ENCODE data around the gene PDGFA. TPM values are rescaled to one million over a fixed set of nuclear protein-coding genes. Genes with fewer than 3 reads are reported as not detected.

Gene PDGFA
- total RNA-seq, 4 donors from 2014 or later, result 3.6 to 6.6 (median 4.9) TPM

GRCh38 chr7:450036-450435 is 69.6 kb downstream of the PDGFA start:
- no peak for TF ChIP-seq CTCF (IDR thresholded peaks at IDR 0.05; ENCODE audit: low read depth)

- TF ChIP-seq CTCF (IDR thresholded peaks at IDR 0.05; ENCODE audit: low read depth), result no peak
These were observed 70.2 kb downstream of the PDGFA start for GRCh38 chr7:449324-450019.

- no peak for TF ChIP-seq CTCF (IDR thresholded peaks at IDR 0.05; ENCODE audit: low read depth)
These were observed 72.1 kb downstream of the PDGFA start for GRCh38 chr7:447523-447922.

Other genes with a start within 250 kb of the PDGFA start
- not detected for gene FOXL3, start 229.7 kb downstream of the PDGFA start, total RNA-seq
- gene DNAAF5, start 206.9 kb upstream of the PDGFA start, total RNA-seq, result 10 to 100 TPM; 11.2 to 19.4 (median 12.8) TPM
- 10 to 100 TPM in 1 of 4 donors, 1 to 10 TPM in 3; 3.8 to 11.6 (median 6.3) TPM for gene PRKAR1B, start 207.4 kb upstream of the PDGFA start, total RNA-seq

Measured in subcutaneous adipose tissue (tissue), 4 donors.